OCI-LY7 (cell line): ENCODE measurements around the gene KDM1A. TPM values are rescaled to one million over a fixed set of nuclear protein-coding genes. Genes with fewer than 3 reads are reported as not detected.

ENCODE experiments used
- BruUV-seq: library from RNA; stranded (reverse); fragments of 400-500 nt; replicated peaks from 2 replicates; lab custom pipeline; 2021; lab: Mats Ljungman, UMichigan
- CTCF ChIA-PET: fragments of 300-600 bp; sonication (Branson Sonifier 250); formaldehyde crosslinking; loops from one replicate; lab custom pipeline; 2022; ENCODE audit warnings: antibody characterized with exemption; ENCODE audit not compliant: unreplicated experiment; lab: Charles Lee
- POLR2A ChIA-PET: fragments of 300-600 bp; sonication (Branson Sonifier 250); formaldehyde crosslinking; loops from one replicate; lab custom pipeline; 2022; ENCODE audit warnings: antibody characterized with exemption; lab: Charles Lee
- DNase-seq: peaks from one replicate; pipeline ENCODE4 v3.0.0-alpha.2; 2015; ENCODE audit warnings: low spot score
- H2AFZ ChIP-seq: fragments of 200-600 bp; sonication (generic), shearing (Covaris generic); 2 replicates; pipeline ENCODE4 v1.6.1; 2014; ENCODE audit warnings: mild to moderate bottlenecking, antibody characterized with exemption, low read length, moderate library complexity
- H3K27ac ChIP-seq: fragments of 200-600 bp; sonication (generic); 2 replicates; pipeline ENCODE4 v1.5.1; 2014; ENCODE audit warnings: mixed run types, low read depth, mild to moderate bottlenecking, moderate library complexity, low read length, inconsistent platforms; ENCODE audit not compliant: poor library complexity, severe bottlenecking
- H3K36me3 ChIP-seq: fragments of 200-600 bp; sonication (generic); 2 replicates; pipeline ENCODE4 v1.6.1; 2014; ENCODE audit warnings: mild to moderate bottlenecking, antibody characterized with exemption, low read length, moderate library complexity, mixed read lengths; ENCODE audit not compliant: insufficient read depth
- H3K4me1 ChIP-seq: fragments of 200-600 bp; sonication (generic); 2 replicates; pipeline ENCODE4 v1.5.1; 2014; ENCODE audit warnings: mild to moderate bottlenecking, low read length; ENCODE audit not compliant: insufficient read depth, poor library complexity, severe bottlenecking
- H3K4me2 ChIP-seq: fragments of 200-600 bp; sonication (generic); 2 replicates; pipeline ENCODE4 v1.6.1; 2014; ENCODE audit warnings: mild to moderate bottlenecking, low read length
- H3K4me3 ChIP-seq: fragments of 200-600 bp; sonication (generic); 2 replicates; pipeline ENCODE4 v1.5.1; 2014; ENCODE audit warnings: mild to moderate bottlenecking, low read depth, low read length; ENCODE audit not compliant: poor library complexity, severe bottlenecking
- H3K79me2 ChIP-seq: fragments of 200-600 bp; sonication (generic); 2 replicates; pipeline ENCODE4 v1.6.1; 2016; ENCODE audit warnings: low read depth, mild to moderate bottlenecking, low read length, moderate library complexity, mixed read lengths; ENCODE audit not compliant: insufficient read depth
- H3K9me2 ChIP-seq: fragments of 200-600 bp; sonication (generic); 2 replicates; pipeline ENCODE4 v1.6.1; 2016; ENCODE audit warnings: mild to moderate bottlenecking, low read length, mixed read lengths; ENCODE audit not compliant: insufficient read depth
- H3K9me3 ChIP-seq: fragments of 200-600 bp; sonication (generic); 2 replicates; pipeline ENCODE4 v1.6.1; 2014; ENCODE audit warnings: mild to moderate bottlenecking, mixed run types, low read length, mixed read lengths
- H4K20me1 ChIP-seq: fragments of 200-600 bp; sonication (generic); 2 replicates; pipeline ENCODE4 v1.6.1; 2014; ENCODE audit warnings: mild to moderate bottlenecking, antibody characterized with exemption, low read length, moderate library complexity, mixed read lengths; ENCODE audit not compliant: insufficient read depth
- CTCF ChIP-seq: fragments of 200-600 bp; sonication (generic); conservative IDR thresholded peaks from 2 replicates; pipeline ENCODE4 v1.5.1; 2014; ENCODE audit warnings: mild to moderate bottlenecking, antibody characterized with exemption, low read length, moderate library complexity, mixed read lengths
- EZH2phosphoT487 ChIP-seq: fragments of 200-600 bp; sonication (generic); IDR thresholded peaks from 2 replicates; pipeline ENCODE4 v1.6.1; 2018; ENCODE audit warnings: low read depth, borderline replicate concordance, mild to moderate bottlenecking, mixed run types, antibody characterized with exemption, low read length, moderate library complexity, mixed read lengths
- intact Hi-C: fragments of 100-400 bp; cut with micrococcal nuclease; formaldehyde crosslinking; loops from one replicate; pipeline ENCODE4 v1.10.0; 2022; ENCODE audit not compliant: unreplicated experiment
- total RNA-seq, 2 experiments: library from RNA; depleted of rRNA in 1 of 2; stranded (reverse); fragments of >200 nt in 1 of 2; shearing (Covaris generic) in 1 of 2; gene quantifications; 2 replicates each; pipeline ENCODE4 v1.2.3, GENCODE V29; 2014 to 2022

Gene KDM1A
- total RNA-seq, 2 experiments from 2014 or later, result 88.8 to 95.5 TPM

GRCh38 chr1:23122023-23122748 is 102.9 kb downstream of the KDM1A start:
- BruUV-seq, result no TSS peak
- H2AFZ ChIP-seq, result no peak overlapping the region
- H3K27ac ChIP-seq, result no peak overlapping the region
- no peaks in the 10 kb centered on the region for H3K9me2 ChIP-seq
- intact Hi-C loops, result no loop called here
- H3K9me3 ChIP-seq, result no peaks in the 10 kb centered on the region
- ChIA-PET CTCF (no interaction called here), POLR2A (no interaction called here)
- 0 out of 2 replicates have a peak, but pooled peaks cover 9% of the 10 kb centered on the region for H4K20me1 ChIP-seq
- no peaks in the 10 kb centered on the region for H3K36me3 ChIP-seq
- no peak for TF ChIP-seq EZH2phosphoT487
- no peak for TF ChIP-seq CTCF
- H3K4me2 ChIP-seq, result no peak overlapping the region
- no peak overlapping the region for H3K4me3 ChIP-seq
- DNase-seq, result no peak
- H3K79me2 ChIP-seq, result peaks cover 27% of the 10 kb centered on the region; the same call in 1 of the 2 replicates
- H3K4me1 ChIP-seq, result peaks cover 12% of the 10 kb centered on the region

- Histone ChIP-seq H2AFZ (no peak overlapping the region), H3K79me2 (peaks cover 27% of the 10 kb centered on the region; the same call in 1 of the 2 replicates), H3K9me3 (no peaks in the 10 kb centered on the region), H3K4me3 (no peak overlapping the region), H3K27ac (no peak overlapping the region), H3K9me2 (no peaks in the 10 kb centered on the region), H3K4me1 (peaks cover 12% of the 10 kb centered on the region), H3K4me2 (no peak overlapping the region), H3K36me3 (no peaks in the 10 kb centered on the region), H4K20me1 (0 out of 2 replicates have a peak, but pooled peaks cover 9% of the 10 kb centered on the region)
- intact Hi-C loops, result no loop called here
- ChIA-PET POLR2A (interaction anchor here (0.7 kb wide), 1 partner anchor 1107 kb away, joined by 3 read pairs; no protein-coding TSS in a partner anchor), CTCF (no interaction called here)
- TF ChIP-seq CTCF (no peak), EZH2phosphoT487 (no peak)
- BruUV-seq, result no TSS peak
- no peak for DNase-seq
These were observed 103.5 kb downstream of the KDM1A start for GRCh38 chr1:23122796-23123195.

GRCh38 chr1:23123528-23123927 is 104.3 kb downstream of the KDM1A start:
- Histone ChIP-seq H3K79me2 (peaks cover 27% of the 10 kb centered on the region; the same call in 1 of the 2 replicates), H3K4me3 (no peak overlapping the region), H3K36me3 (no peaks in the 10 kb centered on the region), H3K4me1 (peaks cover 12% of the 10 kb centered on the region), H3K27ac (no peak overlapping the region), H3K4me2 (no peak overlapping the region), H3K9me2 (no peaks in the 10 kb centered on the region), H2AFZ (no peak overlapping the region), H4K20me1 (0 out of 2 replicates have a peak, but pooled peaks cover 9% of the 10 kb centered on the region), H3K9me3 (no peaks in the 10 kb centered on the region)
- DNase-seq, result no peak
- no TSS peak for BruUV-seq
- CTCF ChIA-PET, result no interaction called here
- POLR2A ChIA-PET, result interaction anchor here (0.7 kb wide), 1 partner anchor 36 kb away, joined by 3 read pairs; no protein-coding TSS in a partner anchor
- intact Hi-C loops, result no loop called here
- TF ChIP-seq CTCF (no peak), EZH2phosphoT487 (no peak)
